Endodermal cell (in vitro differentiated cells): ENCODE measurements around the gene ZNF579. TPM values are rescaled to one million over a fixed set of nuclear protein-coding genes. Genes with fewer than 3 reads are reported as not detected.

ENCODE experiments used
- DNase-seq: peaks from one replicate; pipeline ENCODE4 v3.0.0-alpha.2; 2017
- H3K27ac ChIP-seq: 2 replicates; pipeline ENCODE4 v1.5.1; 2013; ENCODE audit warnings: mild to moderate bottlenecking, low read depth, low read length, moderate library complexity
- H3K27me3 ChIP-seq: 2 replicates; pipeline ENCODE4 v1.6.1; 2013; ENCODE audit warnings: mild to moderate bottlenecking, low read length, moderate library complexity; ENCODE audit not compliant: insufficient read depth, control insufficient read depth, poor library complexity, severe bottlenecking
- H3K36me3 ChIP-seq: 2 replicates; pipeline ENCODE4 v1.7.0; 2013; ENCODE audit warnings: mild to moderate bottlenecking, low read length, moderate library complexity; ENCODE audit not compliant: control insufficient read depth, insufficient read depth
- H3K4me1 ChIP-seq: one replicate; pipeline ENCODE4 v1.7.0; 2013; ENCODE audit warnings: low read length; ENCODE audit not compliant: control insufficient read depth, insufficient read depth
- H3K4me3 ChIP-seq: 2 replicates; pipeline ENCODE4 v1.5.1; 2013; ENCODE audit warnings: mild to moderate bottlenecking, low read length, moderate library complexity
- H3K9ac ChIP-seq: 2 replicates; pipeline ENCODE4 v1.6.1; 2013; ENCODE audit warnings: mild to moderate bottlenecking, low read length, moderate library complexity; ENCODE audit not compliant: poor library complexity, severe bottlenecking; ENCODE audit errors: extremely low read depth
- H3K9me3 ChIP-seq: 2 replicates; pipeline ENCODE4 v1.6.1; 2013; ENCODE audit warnings: mild to moderate bottlenecking, low read length, moderate library complexity; ENCODE audit not compliant: control insufficient read depth
- H3K27ac Mint-ChIP-seq: 2 replicates; pipeline ENCODE4 v1.8.0; 2020; ENCODE audit warnings: mixed read lengths
- H3K27me3 Mint-ChIP-seq: 2 replicates; pipeline ENCODE4 v1.8.0; 2021; ENCODE audit warnings: mild to moderate bottlenecking, mixed read lengths; ENCODE audit not compliant: insufficient read depth
- H3K36me3 Mint-ChIP-seq: 2 replicates; pipeline ENCODE4 v1.8.0; 2020; ENCODE audit warnings: low read depth, mixed read lengths
- H3K4me1 Mint-ChIP-seq: 2 replicates; pipeline ENCODE4 v1.8.0; 2020; ENCODE audit warnings: mixed read lengths
- H3K4me3 Mint-ChIP-seq: 2 replicates; pipeline ENCODE4 v1.8.0; 2020; ENCODE audit warnings: mild to moderate bottlenecking, moderate library complexity, mixed read lengths
- H3K9me3 Mint-ChIP-seq: 2 replicates; pipeline ENCODE4 v1.8.0; 2020; ENCODE audit warnings: mild to moderate bottlenecking, mixed read lengths
- WGBS, 2 experiments: methylation state at CpG; one replicate each; pipeline versions ENCODE4 v1.1.5 to v1.1.7; 2013; ENCODE audit warnings: missing lambda C conversion rate in 2 of 2, mixed read lengths in 1 of 2; ENCODE audit not compliant: insufficient coverage in 1 of 2, insufficient read length in 1 of 2; 5-methylcytosine and 5-hydroxymethylcytosine counted together
- total RNA-seq, 2 donors: library from RNA; stranded (reverse); fragmentation: NEBNext Ultra II Directional in 1 of 2; extraction: Animal tissue kit (Norgen Biotek cat#: 25700) in 1 of 2; gene quantifications; 2 replicates in 1 of 2; 3 replicates in 1 of 2; pipeline ENCODE4 v1.2.1, GENCODE V29; 2021
- TF ChIP-seq, protein P1 (sequence below): fragments of 200-600 bp; sonication (generic); conservative IDR thresholded peaks from 2 replicates; pipeline ENCODE4 v1.5.0; 2021; ENCODE audit warnings: antibody characterized with exemption, mild to moderate bottlenecking

The ZNF579 gene
- total RNA-seq, 2 donors from 2014 or later, result 27.5 to 30.7 TPM

DNA sequence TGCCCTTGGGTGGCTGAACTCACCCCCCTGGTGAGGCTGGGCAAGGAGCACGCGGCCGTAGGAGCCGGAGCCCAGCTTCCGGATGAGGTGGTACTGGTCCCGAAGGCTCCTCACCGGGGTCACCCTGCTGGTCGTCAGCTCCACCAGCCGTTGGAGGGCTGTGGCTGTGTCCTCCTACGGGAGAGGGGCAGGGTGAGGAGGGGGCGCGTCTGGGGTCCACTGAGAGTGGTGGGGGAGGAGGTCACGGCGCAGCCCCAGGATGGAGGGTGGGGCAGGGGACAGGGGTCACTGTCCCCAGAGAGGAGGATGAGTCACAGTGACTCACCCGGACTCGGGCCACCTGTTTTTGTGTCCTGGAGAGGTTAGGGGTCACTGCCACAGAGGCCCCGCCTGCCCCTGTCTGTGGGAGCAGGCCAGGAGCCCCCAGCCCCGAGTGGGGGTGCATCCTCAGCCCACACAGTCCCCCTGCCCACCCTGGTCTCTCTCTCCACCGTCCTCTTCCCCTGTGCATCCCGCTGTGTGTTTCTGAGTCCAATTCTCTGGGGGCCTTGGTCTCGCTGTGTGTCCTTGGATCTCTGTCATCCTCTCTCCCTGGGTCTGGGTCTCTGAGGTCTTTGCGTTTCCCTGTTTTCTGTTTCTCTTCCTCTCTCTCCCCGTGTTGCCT lies 35.7 kb downstream of the ZNF579 start:
- Mint-ChIP-seq H3K36me3 (no peaks in the 10 kb centered on the region), H3K27me3 (peaks cover 23% of the 10 kb centered on the region), H3K4me3 (no peak overlapping the region), H3K9me3 (no peaks in the 10 kb centered on the region), H3K27ac (no peak overlapping the region), H3K4me1 (peaks cover 15% of the 10 kb centered on the region)
- no peak overlapping the region for H3K27ac ChIP-seq
- H3K9ac ChIP-seq, result no peak overlapping the region
- H3K9me3 ChIP-seq, result no peaks in the 10 kb centered on the region
- no peak for DNase-seq
- TF ChIP-seq, protein P1, sequence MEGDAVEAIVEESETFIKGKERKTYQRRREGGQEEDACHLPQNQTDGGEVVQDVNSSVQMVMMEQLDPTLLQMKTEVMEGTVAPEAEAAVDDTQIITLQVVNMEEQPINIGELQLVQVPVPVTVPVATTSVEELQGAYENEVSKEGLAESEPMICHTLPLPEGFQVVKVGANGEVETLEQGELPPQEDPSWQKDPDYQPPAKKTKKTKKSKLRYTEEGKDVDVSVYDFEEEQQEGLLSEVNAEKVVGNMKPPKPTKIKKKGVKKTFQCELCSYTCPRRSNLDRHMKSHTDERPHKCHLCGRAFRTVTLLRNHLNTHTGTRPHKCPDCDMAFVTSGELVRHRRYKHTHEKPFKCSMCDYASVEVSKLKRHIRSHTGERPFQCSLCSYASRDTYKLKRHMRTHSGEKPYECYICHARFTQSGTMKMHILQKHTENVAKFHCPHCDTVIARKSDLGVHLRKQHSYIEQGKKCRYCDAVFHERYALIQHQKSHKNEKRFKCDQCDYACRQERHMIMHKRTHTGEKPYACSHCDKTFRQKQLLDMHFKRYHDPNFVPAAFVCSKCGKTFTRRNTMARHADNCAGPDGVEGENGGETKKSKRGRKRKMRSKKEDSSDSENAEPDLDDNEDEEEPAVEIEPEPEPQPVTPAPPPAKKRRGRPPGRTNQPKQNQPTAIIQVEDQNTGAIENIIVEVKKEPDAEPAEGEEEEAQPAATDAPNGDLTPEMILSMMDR, result no peak
- no peak overlapping the region for H3K4me3 ChIP-seq
- no peaks in the 10 kb centered on the region for H3K4me1 ChIP-seq
- no peaks in the 10 kb centered on the region for H3K27me3 ChIP-seq
- no peaks in the 10 kb centered on the region for H3K36me3 ChIP-seq
- WGBS, 2 experiments, result 76 to 85% methylated on average over 8 to 22 of the region's 23 CpGs

DNA sequence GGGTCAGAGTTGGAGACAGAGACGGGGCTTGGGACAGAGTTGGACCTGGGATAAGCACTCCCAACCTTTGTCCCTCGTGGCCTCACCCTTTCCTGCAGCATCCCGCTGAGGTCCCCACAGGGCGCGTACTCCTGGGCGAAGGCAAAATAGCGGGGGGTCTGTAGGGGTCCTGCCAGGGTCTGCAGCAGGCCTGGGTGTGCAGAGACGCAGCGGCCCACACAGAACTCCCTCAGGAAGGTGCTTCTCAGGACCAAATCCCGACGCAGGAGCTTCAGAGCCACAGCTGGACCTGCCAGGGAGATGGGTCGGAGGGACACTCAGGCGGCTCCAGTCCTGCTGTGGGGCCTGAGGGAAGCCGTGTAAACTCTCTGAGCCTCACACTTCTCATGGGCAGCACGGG lies 36.6 kb downstream of the ZNF579 start:
- Histone ChIP-seq H3K36me3 (no peaks in the 10 kb centered on the region), H3K27ac (no peak overlapping the region), H3K9ac (no peak overlapping the region), H3K9me3 (no peaks in the 10 kb centered on the region), H3K4me1 (no peaks in the 10 kb centered on the region), H3K4me3 (no peak overlapping the region), H3K27me3 (no peaks in the 10 kb centered on the region)
- Mint-ChIP-seq H3K4me3 (no peak overlapping the region), H3K36me3 (no peaks in the 10 kb centered on the region), H3K27me3 (peaks cover 23% of the 10 kb centered on the region), H3K9me3 (no peaks in the 10 kb centered on the region), H3K27ac (no peak overlapping the region), H3K4me1 (peaks cover 12% of the 10 kb centered on the region)
- no peak for DNase-seq
- WGBS, 2 experiments, result 87 to 91% methylated on average over 11 to 15 of the region's 15 CpGs
- TF ChIP-seq, protein P1, result no peak

DNA sequence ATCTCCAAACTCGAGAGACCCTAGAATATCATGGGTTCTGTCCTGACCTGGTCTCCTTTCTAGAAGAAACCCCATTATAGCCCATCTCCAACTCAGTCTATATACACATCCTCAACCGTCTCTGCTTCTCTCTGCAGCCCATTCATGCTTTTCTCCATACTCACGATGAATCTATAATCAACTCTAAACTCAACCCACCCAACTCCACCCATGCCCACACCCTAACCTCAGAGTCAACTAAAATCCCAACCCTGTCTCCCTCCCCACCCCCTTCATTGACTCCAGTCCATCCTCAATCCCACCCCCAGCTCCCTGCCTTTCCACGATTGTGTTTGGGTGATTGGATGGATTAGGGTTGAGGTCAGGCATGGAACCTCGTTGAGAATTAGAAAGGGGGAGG lies 37.1 kb downstream of the ZNF579 start:
- DNase-seq, result no peak

More for the DNA sequence above, 37.1 kb downstream of the ZNF579 start:
- H3K27ac Mint-ChIP-seq, result no peak overlapping the region
- no peak overlapping the region for H3K4me3 Mint-ChIP-seq
- TF ChIP-seq, protein P1, result no peak
- peaks cover 23% of the 10 kb centered on the region for H3K27me3 Mint-ChIP-seq
- WGBS, 2 experiments, result 83 to 88% methylated on average over 4 of the region's 5 CpGs
- Histone ChIP-seq H3K4me3 (no peak overlapping the region), H3K27me3 (no peaks in the 10 kb centered on the region), H3K9ac (no peak overlapping the region), H3K9me3 (no peaks in the 10 kb centered on the region), H3K36me3 (no peaks in the 10 kb centered on the region), H3K27ac (no peak overlapping the region), H3K4me1 (no peaks in the 10 kb centered on the region)
- no peaks in the 10 kb centered on the region for H3K9me3 Mint-ChIP-seq
- H3K36me3 Mint-ChIP-seq, result no peaks in the 10 kb centered on the region
- H3K4me1 Mint-ChIP-seq, result peaks cover 12% of the 10 kb centered on the region
